ENCODE data around the gene VPS4A.

GRCh38 chr16:69371564-69371963 lies 60.4 kb downstream of the VPS4A start:
- no peak for TF ChIP-seq PATZ1 (CRISPR knock-in tag; IDR thresholded peaks at IDR 0.05; ENCODE audit: borderline replicate concordance)
- no peak for TF ChIP-seq ZFP3 (CRISPR knock-in tag; IDR thresholded peaks at IDR 0.05)
- TF ChIP-seq ZFP30 (CRISPR knock-in tag; IDR thresholded peaks at IDR 0.05), result no peak
- no peak for TF ChIP-seq ISL1 (CRISPR knock-in tag; IDR thresholded peaks at IDR 0.05)
